GM12875 (cell line): ENCODE measurements around the gene UGT1A1.

Source experiments
- H3K4me3 ChIP-seq: one replicate; pipeline ENCODE4 v1.5.1; 2011; ENCODE audit warnings: low read depth, low read length, control low read depth
- TF ChIP-seq, protein P1 (sequence below): IDR thresholded peaks from 2 replicates; pipeline ENCODE4 v1.5.1; 2011; ENCODE audit warnings: low read depth, mild to moderate bottlenecking, control low read depth, inconsistent platforms, low read length, moderate library complexity, borderline replicate concordance; ENCODE audit not compliant: insufficient read depth

UGT1A1 gene

GRCh38 chr2:233791151-233791882 is 31.2 kb downstream of the UGT1A1 start:
- TF ChIP-seq, protein P1, sequence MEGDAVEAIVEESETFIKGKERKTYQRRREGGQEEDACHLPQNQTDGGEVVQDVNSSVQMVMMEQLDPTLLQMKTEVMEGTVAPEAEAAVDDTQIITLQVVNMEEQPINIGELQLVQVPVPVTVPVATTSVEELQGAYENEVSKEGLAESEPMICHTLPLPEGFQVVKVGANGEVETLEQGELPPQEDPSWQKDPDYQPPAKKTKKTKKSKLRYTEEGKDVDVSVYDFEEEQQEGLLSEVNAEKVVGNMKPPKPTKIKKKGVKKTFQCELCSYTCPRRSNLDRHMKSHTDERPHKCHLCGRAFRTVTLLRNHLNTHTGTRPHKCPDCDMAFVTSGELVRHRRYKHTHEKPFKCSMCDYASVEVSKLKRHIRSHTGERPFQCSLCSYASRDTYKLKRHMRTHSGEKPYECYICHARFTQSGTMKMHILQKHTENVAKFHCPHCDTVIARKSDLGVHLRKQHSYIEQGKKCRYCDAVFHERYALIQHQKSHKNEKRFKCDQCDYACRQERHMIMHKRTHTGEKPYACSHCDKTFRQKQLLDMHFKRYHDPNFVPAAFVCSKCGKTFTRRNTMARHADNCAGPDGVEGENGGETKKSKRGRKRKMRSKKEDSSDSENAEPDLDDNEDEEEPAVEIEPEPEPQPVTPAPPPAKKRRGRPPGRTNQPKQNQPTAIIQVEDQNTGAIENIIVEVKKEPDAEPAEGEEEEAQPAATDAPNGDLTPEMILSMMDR: no peak
- no peak overlapping the region for H3K4me3 ChIP-seq

GRCh38 chr2:233791883-233792329 is 31.8 kb downstream of the UGT1A1 start:
- TF ChIP-seq, protein P1: no peak
- H3K4me3 ChIP-seq: no peak overlapping the region

GRCh38 chr2:233792720-233793119 is 32.6 kb downstream of the UGT1A1 start:
- TF ChIP-seq, protein P1: no peak
- no peak overlapping the region for H3K4me3 ChIP-seq

GRCh38 chr2:233793465-233794127 is 33.5 kb downstream of the UGT1A1 start:
- H3K4me3 ChIP-seq: no peak overlapping the region
- TF ChIP-seq, protein P1: no peak

DNA sequence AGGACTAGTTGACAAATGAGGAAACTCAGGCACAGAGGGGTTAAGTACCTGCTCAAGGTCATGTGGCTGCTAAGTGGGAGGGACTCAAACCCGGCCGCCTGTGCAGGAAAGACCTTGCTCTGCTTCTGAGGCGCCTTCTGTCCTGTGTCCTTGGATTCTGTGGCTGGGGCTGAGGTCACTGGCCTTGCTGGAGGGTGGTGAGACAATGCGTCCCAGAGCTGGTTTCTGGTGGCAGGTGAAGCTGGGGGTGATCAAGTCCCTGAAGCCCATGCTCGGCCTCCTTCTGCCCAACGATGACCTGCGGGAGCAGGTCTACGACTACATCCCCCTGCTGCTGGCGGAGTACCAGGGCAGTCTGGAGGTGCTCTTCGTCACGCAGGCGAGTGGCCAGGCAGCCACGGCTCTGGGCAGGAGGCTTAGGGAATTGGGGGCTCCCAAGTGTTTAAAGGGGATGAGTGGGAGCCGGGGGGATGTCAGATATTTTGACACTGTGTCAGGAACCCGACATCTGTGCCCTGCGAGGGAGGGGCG is 34.1 kb downstream of the UGT1A1 start:
- TF ChIP-seq, protein P1: no peak
- no peak overlapping the region for H3K4me3 ChIP-seq

GRCh38 chr2:233795735-233796171 is 35.7 kb downstream of the UGT1A1 start:
- H3K4me3 ChIP-seq: no peak overlapping the region
- TF ChIP-seq, protein P1: no peak

GRCh38 chr2:233796254-233796653 is 36.2 kb downstream of the UGT1A1 start:
- no peak overlapping the region for H3K4me3 ChIP-seq
- TF ChIP-seq, protein P1: no peak
